ENCODE data around the gene NR2E1. TPM values are rescaled to one million over a fixed set of nuclear protein-coding genes. Genes with fewer than 3 reads are reported as not detected.

Gene NR2E1
- total and polyA plus RNA-seq, 2 of the 4 experiments (the other 2 are of a cell fraction): not detected

GRCh38 chr6:108171918-108172516 is 6.2 kb downstream of the NR2E1 start:
- no CpG with 5 or more reads among the region's 3 CpGs for WGBS, 2 experiments (ENCODE audit: extremely low coverage in 2 of 2, insufficient read length in 1 of 2)
- H3K14ac ChIP-seq (replicated peaks; ENCODE audit: low read depth, low read length): no peak overlapping the region
- no peak overlapping the region for H2BK5ac ChIP-seq (ENCODE audit: low read depth, low read length, poor library complexity, severe bottlenecking)
- H3K36me3 ChIP-seq (ENCODE audit: control insufficient read depth, insufficient read depth, low read length): no peaks in the 10 kb centered on the region
- no peak overlapping the region for H2BK20ac ChIP-seq (ENCODE audit: low read depth, low read length)
- H3K18ac ChIP-seq (ENCODE audit: low read depth, low read length): no peak overlapping the region
- no peak for DNase-seq
- H2AK5ac ChIP-seq (ENCODE audit: low read depth, low read length): no peak overlapping the region
- no peak overlapping the region for H3K27ac ChIP-seq (ENCODE audit: insufficient read depth, low read length)
- H3K23ac ChIP-seq (ENCODE audit: low read depth, low read length): no peak overlapping the region
- no peak overlapping the region for H3K4ac ChIP-seq (ENCODE audit: low read depth, low read length)
- H3K27me3 ChIP-seq (ENCODE audit: control insufficient read depth, insufficient read depth, low read length): peaks cover 90% of the 10 kb centered on the region
- no peak overlapping the region for H4K8ac ChIP-seq (ENCODE audit: low read depth in 2 of 2, low read length in 2 of 2)
- no peak overlapping the region for H3K9ac ChIP-seq (ENCODE audit: low read depth, low read length)
- POLR2A ChIA-PET (ENCODE audit: unreplicated experiment): interaction anchor here (0.6 kb wide), 1 partner anchor 19 kb away, joined by 6 read pairs; no protein-coding TSS in a partner anchor
- no peaks in the 10 kb centered on the region; the same call in 1 of the 2 replicates for H4K20me1 ChIP-seq (ENCODE audit: insufficient read depth, low read length)
- H3K4me2 ChIP-seq (ENCODE audit: low read depth, low read length): no peak overlapping the region
- H2AK9ac ChIP-seq (replicated peaks; ENCODE audit: low read depth, low read length, poor library complexity): no peak overlapping the region
- H3K79me1 ChIP-seq (ENCODE audit: low read depth in 1 of 2, low read length in 2 of 2): no peaks in the 10 kb centered on the region
- CTCF ChIA-PET: interaction anchor here (0.5 kb wide), 1 partner anchor 329 kb away, joined by 6 read pairs; no protein-coding TSS in a partner anchor
- intact Hi-C loops (cut with micrococcal nuclease) (no loop called here), in situ Hi-C loops (cut with MboI; ENCODE audit: low sequenced_read_pairs) (no loop called here), dilution Hi-C loops (cut with HindIII; ENCODE audit: low sequenced_read_pairs, unreplicated experiment) (no loop called here)
- TF ChIP-seq MAZ (IDR thresholded peaks at IDR 0.05; ENCODE audit: borderline replicate concordance, low read depth, low read length) (no peak), BHLHE40 (IDR thresholded peaks at IDR 0.05; ENCODE audit: low read depth, low read length) (no peak), CEBPB (IDR thresholded peaks at IDR 0.05; ENCODE audit: low read depth, low read length) (no peak), USF2 (IDR thresholded peaks at IDR 0.05; ENCODE audit: low read depth, low read length) (no peak), CTCF (conservative IDR thresholded peaks at IDR 0.05; ENCODE audit: low read depth, low read length) (no peak), NFE2L2 (IDR thresholded peaks at IDR 0.05; ENCODE audit: low read depth, low read length) (no peak), POLR2A (IDR thresholded peaks at IDR 0.05; ENCODE audit: low read depth, low read length) (no peak), CHD1 (IDR thresholded peaks at IDR 0.05; ENCODE audit: low read depth, low read length) (no peak), FOS (IDR thresholded peaks at IDR 0.05; ENCODE audit: low read depth, low read length) (no peak), SMC3 (IDR thresholded peaks at IDR 0.05; ENCODE audit: low read depth, low read length) (no peak)
- H3K56ac ChIP-seq (ENCODE audit: extremely low read depth, insufficient read depth, low read length): no peak overlapping the region
- H2AFZ ChIP-seq (replicated peaks; ENCODE audit: low read length, poor library complexity): no peak overlapping the region
- H2BK120ac ChIP-seq (ENCODE audit: low read depth, low read length): no peak overlapping the region
- no peak overlapping the region for H4K91ac ChIP-seq (ENCODE audit: insufficient read depth, low read depth, low read length)
- no TSS peak for BruUV-seq (replicated peaks)
- H3K9me1 ChIP-seq (ENCODE audit: insufficient read depth, low read length): no peaks in the 10 kb centered on the region
- no peak overlapping the region for H3K4me3 ChIP-seq (ENCODE audit: insufficient read depth, low read depth, low read length)
- ATAC-seq (ENCODE audit: low read depth): no peak
- H2BK15ac ChIP-seq (ENCODE audit: low read depth, low read length): no peak overlapping the region
- H4K5ac ChIP-seq (ENCODE audit: low read depth, low read length): no peak overlapping the region
- H3K9me3 ChIP-seq (ENCODE audit: control insufficient read depth, insufficient read depth, low read length): peaks cover 20% of the 10 kb centered on the region
- no peaks in the 10 kb centered on the region for H3K4me1 ChIP-seq (ENCODE audit: control insufficient read depth, insufficient read depth, low read length)

Data from IMR-90 (cell line).